CD4-positive, alpha-beta T cell treated with Interleukin-15 for 4 hours (primary cell): Measurements from ENCODE around the gene FBXW10B.
A peak's percentile ranks its signal among the peaks of the same experiment; 100 is the strongest.
"Not testable (repeated sequence)": the region's sequence is repeated elsewhere in the genome, so short reads cannot be mapped to it uniquely, and the experiment has no call there.

Experiments
- DNase-seq: peaks from one replicate; pipeline ENCODE4 v3.0.0-alpha.2; 2020; ENCODE audit warnings: low spot score

The FBXW10B gene

GRCh38 chr17:15630930-15631453, 11.5 kb upstream of the FBXW10B start:
- not testable (repeated sequence) for DNase-seq

- DNase-seq: not testable (repeated sequence)
Measured at GRCh38 chr17:15629991-15630390, 10.5 kb upstream of the FBXW10B start.

GRCh38 chr17:15623661-15624209, 4.2 kb upstream of the FBXW10B start:
- DNase-seq: not testable (repeated sequence)

GRCh38 chr17:15623255-15623654, 3.8 kb upstream of the FBXW10B start:
- not testable (repeated sequence) for DNase-seq

- not testable (repeated sequence) for DNase-seq
Measured at GRCh38 chr17:15622124-15622523, 2.6 kb upstream of the FBXW10B start.

- DNase-seq: not testable (repeated sequence)
Measured at GRCh38 chr17:15616828-15617227, 2.7 kb downstream of the FBXW10B start.

GRCh38 chr17:15615850-15616249, 3.7 kb downstream of the FBXW10B start:
- not testable (repeated sequence) for DNase-seq

GRCh38 chr17:15613111-15613510, 6.4 kb downstream of the FBXW10B start:
- not testable (repeated sequence) for DNase-seq

GRCh38 chr17:15592960-15593359, 26.5 kb downstream of the FBXW10B start:
- not testable (repeated sequence) for DNase-seq

GRCh38 chr17:15591986-15592385, 27.5 kb downstream of the FBXW10B start:
- DNase-seq: not testable (repeated sequence)

GRCh38 chr17:15590844-15591243, 28.7 kb downstream of the FBXW10B start:
- not testable (repeated sequence) for DNase-seq

GRCh38 chr17:15589544-15590536, 29.7 kb downstream of the FBXW10B start:
- peak; percentile 16 for DNase-seq

GRCh38 chr17:15588017-15588416, 31.5 kb downstream of the FBXW10B start:
- not testable (repeated sequence) for DNase-seq

GRCh38 chr17:15583313-15583712, 36.2 kb downstream of the FBXW10B start:
- not testable (repeated sequence) for DNase-seq

- DNase-seq: not testable (repeated sequence)
Measured at GRCh38 chr17:15581462-15581861, 38.0 kb downstream of the FBXW10B start.

GRCh38 chr17:15576848-15577247, 42.7 kb downstream of the FBXW10B start:
- DNase-seq: not testable (repeated sequence)

GRCh38 chr17:15574660-15575059, 44.8 kb downstream of the FBXW10B start:
- DNase-seq: not testable (repeated sequence)

- DNase-seq: not testable (repeated sequence)
Measured at GRCh38 chr17:15573870-15574269, 45.6 kb downstream of the FBXW10B start.
